ENCODE measurements around the gene STEAP3.
A peak's percentile ranks its signal among the peaks of the same experiment; 100 is the strongest.
"Not testable (repeated sequence)": the region's sequence is repeated elsewhere in the genome, so short reads cannot be mapped to it uniquely, and the experiment has no call there.

Gene STEAP3

DNA sequence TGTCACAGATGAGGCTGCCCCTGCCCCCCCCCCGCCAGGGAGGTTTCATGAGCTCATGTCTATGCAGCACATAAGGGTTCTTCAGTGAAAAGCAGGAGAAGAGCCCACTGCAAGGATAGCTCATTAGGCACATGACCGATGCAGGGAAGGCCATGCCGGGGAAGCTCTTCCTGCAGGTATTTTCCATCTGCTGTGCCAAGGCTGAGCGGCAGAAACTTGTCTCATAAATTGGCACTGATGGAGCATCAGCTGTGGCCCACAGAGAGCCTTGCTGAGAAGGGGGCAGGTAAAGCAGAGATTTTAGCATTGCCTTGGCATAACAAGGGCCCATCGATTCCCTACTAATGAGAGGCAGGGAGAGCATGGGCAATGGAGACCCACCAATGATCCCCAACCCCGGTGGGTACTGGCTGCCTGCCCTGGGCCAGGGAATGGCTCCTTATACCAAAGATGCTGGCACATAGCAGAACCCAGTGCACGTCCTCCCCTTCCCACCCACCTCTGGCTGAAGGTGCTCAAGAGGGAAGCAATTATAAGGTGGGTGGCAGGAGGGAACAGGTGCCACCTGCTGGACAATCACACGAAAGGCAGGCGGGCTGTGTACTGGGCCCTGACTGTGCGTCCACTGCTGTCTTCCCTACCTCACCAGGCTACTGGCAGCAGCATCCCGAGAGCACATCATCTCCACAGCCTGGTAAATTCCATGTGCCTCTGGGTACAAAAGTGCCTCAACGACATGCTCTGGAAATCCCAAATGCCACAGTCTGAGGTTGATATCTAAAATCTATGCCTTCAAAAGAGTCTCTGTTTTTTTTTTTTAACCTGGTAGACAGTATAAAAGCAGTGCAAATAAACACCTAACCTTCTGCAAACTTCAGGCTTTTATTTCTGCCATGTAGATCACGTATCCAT, 41.4 kb downstream of the STEAP3 start:
- DNase-seq: peak in 2 of 14 donors; percentile 12 to 67

DNA sequence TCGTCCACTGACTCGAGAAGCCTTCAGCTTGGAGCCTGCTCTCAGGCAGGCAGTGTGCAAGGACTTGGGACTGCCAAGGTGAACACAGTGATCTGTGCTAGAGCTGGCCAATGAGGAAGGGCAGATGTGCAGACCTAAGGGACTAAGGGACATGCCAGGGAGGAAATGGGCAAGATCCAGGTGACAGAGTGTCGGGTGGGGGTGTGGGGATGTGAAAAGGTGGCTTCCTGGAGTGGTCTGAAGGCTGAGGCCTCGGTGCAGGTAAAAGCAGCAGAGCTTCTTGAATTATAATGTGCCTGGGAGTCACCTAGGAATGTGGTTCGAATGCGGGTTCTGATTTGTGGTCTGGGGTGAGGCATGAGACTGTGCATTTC, 42.0 kb downstream of the STEAP3 start:
- DNase-seq: no peak

DNA sequence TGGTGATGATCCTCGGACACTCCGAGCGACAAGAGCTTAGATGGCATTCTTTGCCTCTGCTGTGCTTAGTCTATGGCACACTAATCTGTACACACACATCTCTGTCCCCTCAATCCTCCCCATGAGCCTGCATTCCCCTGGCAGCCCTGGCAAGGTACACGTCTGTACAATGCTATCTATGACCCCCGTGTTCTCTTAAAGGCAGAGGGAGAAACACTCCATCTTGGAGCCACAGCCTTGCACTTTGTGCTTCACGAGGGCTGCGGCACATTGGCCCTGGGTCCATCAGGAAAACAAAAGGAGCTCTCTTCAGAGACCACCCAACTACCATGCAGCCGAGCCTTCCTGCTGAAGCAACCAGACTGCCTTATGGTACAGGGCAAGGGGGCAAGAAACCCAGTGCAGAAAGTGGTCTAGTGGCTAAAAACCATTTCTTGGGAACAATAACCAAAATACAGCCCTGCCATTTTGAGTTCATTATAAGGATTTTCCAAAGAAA, 42.5 kb downstream of the STEAP3 start:
- DNase-seq: no peak

- DNase-seq: no peak
Observed at GRCh38 chr2:119267604-119268003, 44.0 kb downstream of the STEAP3 start.

- DNase-seq: no peak
Observed at GRCh38 chr2:119276864-119277263, 53.2 kb downstream of the STEAP3 start.

- not testable (repeated sequence) for DNase-seq
Observed at GRCh38 chr2:119278385-119278784, 54.8 kb downstream of the STEAP3 start.

DNA sequence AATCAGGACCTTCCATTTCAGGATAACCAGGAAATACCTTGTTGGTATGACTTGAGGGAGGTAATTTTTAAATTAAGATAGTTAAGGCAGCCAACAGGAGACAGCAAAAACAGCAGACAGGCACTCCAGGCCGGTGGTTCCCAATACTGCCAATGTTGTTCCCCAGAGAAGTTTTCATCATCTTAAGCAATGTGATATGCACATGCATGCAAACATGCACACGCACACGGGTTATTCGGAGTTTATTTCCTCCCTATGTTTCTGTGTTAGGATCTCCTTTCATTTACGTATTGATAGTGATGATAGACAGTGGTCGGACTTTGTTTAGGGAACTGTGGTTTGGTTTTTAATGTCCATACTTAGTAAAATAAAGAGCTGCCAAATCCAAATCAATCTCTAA, 55.3 kb downstream of the STEAP3 start:
- DNase-seq: no peak

DNA sequence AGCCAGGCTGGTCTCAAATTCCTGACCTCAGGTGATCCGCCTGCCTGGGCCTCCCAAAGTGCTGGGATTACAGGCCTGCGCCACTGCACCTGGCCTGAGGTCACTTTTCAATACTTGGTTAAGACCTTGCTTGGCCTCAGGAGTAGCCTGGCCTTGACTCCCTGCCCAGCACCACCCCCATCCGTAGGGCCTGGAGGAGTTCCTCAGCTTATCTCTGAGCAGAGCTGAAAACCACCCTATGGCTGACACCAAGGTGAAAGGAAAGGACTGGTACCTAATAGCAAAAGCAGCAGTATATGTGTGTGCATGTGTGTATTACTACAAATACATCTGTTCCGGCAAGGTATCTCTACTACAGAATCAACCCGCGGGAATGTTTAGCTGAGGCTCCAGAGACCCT, 56.0 kb downstream of the STEAP3 start:
- no peak for DNase-seq

GRCh38 chr2:119280680-119281079, 57.0 kb downstream of the STEAP3 start:
- no peak for DNase-seq

GRCh38 chr2:119282146-119282995, 58.7 kb downstream of the STEAP3 start:
- peak in 1 of 14 donors; percentile 18 for DNase-seq

- peak in 11 of 14 donors; percentile 37 to 84 (median 73) for DNase-seq
Observed at GRCh38 chr2:119282996-119283511, 59.4 kb downstream of the STEAP3 start.

GRCh38 chr2:119283873-119284331, 60.3 kb downstream of the STEAP3 start:
- DNase-seq: peak in 12 of 14 donors; percentile 13 to 88 (median 64)

DNA sequence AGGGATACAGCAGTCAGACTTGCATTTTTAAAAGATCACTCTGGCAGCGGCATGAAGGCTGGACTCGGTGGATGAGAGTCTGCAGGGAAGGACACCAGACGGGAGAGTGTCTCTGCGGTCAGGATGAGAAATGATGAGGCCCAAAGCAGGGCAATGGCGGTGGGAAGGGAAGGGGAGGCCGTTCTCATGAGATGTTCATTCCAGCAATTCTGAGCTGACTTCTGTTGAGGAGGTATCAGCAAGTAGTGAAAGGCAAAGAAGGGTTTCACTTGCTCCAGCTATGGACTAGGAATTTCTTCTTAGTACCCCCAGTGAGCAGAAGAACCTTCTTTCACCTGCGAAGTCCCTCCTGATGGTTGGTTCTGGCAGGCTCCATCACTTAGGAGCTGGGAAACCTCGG, 63.0 kb downstream of the STEAP3 start:
- DNase-seq: no peak

- DNase-seq: no peak
Observed at GRCh38 chr2:119288576-119288975, 64.9 kb downstream of the STEAP3 start.

GRCh38 chr2:119289093-119289492, 65.5 kb downstream of the STEAP3 start:
- peak in 2 of 14 donors; percentile 23 to 35 for DNase-seq

- no peak for DNase-seq
Observed at GRCh38 chr2:119289642-119290041, 66.0 kb downstream of the STEAP3 start.

DNA sequence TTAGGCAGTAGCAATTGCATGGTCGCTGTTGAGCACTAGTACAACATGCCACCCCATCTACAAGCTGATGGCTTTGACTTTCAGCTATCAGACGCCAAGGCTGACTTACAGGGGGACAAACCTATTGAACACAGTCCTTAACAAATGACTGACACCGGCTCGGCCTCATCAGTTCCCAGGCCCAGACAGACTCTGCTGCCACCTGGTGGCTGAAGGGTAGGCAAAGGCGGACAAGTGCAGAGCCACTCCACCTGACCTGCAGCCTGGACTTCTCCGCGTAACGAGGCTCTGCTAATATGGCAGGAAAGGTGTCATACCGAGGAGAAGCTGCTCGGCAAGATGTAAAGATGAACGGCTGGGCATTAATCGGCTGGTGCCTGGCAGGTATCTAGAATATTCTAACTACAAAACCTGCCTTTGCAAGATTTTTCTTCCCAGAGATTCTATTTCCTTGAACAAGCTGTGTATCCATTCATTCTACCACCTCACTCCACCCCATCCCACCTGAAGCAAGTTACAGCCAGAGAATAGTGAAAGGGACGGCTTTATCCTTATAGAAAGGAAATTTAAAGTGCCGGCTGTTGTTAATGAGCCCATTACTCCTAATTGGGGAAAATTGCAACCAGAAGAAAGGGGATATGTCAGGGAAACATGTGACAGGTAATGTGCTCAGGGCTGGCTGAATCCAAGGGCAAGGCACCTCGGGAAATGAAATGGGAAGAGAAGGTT, 67.4 kb downstream of the STEAP3 start:
- peak in 11 of 14 donors; percentile 8 to 83 (median 49) for DNase-seq

DNA sequence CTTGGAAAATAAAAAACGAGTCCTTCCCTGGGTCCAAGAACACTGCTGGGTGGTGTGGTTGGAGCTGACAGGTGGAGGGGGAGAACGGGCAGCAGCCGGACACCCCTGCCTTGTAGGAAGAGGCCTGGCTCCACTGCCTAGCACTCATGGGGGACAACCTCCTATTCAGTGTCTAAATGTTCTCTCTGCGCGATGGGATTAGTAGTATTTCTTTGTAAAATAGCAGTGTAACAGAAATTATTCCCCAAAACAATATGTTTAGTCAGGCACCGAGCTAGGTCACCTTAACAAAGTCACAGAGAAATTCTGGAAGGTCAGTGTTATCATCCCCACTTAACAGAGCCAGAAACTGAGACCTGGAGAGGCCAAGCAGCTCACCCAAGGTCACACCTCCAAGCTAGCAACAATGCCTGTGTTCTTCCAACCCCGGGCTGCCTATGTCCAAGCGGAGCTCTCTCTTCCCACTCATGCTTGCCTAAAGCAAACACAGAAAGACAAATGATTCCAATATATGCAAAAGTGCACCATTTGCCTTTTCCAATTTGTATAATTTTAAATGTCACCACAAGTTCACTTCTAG, 68.0 kb downstream of the STEAP3 start:
- DNase-seq: no peak

GRCh38 chr2:119292226-119292625, 68.6 kb downstream of the STEAP3 start:
- no peak for DNase-seq

GRCh38 chr2:119293254-119293653, 69.6 kb downstream of the STEAP3 start:
- no peak for DNase-seq

- peak in 1 of 14 donors; percentile 18 for DNase-seq
Observed at GRCh38 chr2:119293900-119294299, 70.3 kb downstream of the STEAP3 start.

- DNase-seq: no peak
Observed at GRCh38 chr2:119294671-119295070, 71.0 kb downstream of the STEAP3 start.
